NOMO-1 treated with dmso at 0.1 percent for 144 hours (cell line): Measurements from ENCODE around the gene MON1A.
A peak's percentile ranks its signal among the peaks of the same experiment; 100 is the strongest.
"Not testable (repeated sequence)": the region's sequence is repeated elsewhere in the genome, so short reads cannot be mapped to it uniquely, and the experiment has no call there.

Source experiments
- DNase-seq: peaks from one replicate; lab custom pipeline; 2025; ENCODE audit not compliant: unreplicated experiment; lab: John Stamatoyannopoulos, UW

Gene MON1A

DNA sequence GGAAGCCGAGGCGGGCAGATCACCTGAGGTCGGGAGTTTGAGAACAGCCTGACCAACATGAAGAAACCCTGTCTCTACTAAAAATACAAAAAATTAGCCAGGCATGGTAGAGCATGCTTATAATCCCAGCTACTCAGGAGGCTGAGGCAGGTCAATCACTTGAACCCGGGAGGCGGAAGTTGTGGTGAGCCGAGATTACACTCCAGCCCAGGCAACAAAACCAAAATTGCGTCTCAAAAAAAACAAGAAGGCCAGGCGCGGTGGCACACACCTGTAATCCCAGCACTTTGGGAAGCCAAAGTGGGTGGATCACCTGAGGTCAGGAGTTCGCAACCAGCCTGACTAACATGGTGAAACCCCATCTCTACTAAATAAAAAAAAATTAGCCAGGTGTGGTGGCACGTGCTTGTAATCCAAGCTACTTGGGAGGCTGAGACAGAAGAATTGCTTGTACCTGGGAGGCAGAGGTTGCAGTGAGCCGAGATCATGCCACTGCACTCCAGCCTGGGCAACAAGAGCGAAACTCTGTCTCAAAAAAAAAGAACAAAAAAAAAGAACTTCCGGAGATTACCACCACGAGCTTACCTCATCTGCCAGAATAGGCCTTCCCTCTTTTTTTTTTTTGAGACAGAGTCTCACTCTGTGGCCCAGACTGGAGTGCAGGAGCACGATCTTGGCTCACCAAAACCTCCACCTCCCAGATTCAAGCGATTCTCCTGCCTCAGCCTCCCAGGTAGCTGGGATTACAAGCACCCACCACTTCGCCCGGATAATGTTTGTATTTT lies 11.6 kb downstream of the MON1A start:
- DNase-seq, result peak; percentile 71

DNA sequence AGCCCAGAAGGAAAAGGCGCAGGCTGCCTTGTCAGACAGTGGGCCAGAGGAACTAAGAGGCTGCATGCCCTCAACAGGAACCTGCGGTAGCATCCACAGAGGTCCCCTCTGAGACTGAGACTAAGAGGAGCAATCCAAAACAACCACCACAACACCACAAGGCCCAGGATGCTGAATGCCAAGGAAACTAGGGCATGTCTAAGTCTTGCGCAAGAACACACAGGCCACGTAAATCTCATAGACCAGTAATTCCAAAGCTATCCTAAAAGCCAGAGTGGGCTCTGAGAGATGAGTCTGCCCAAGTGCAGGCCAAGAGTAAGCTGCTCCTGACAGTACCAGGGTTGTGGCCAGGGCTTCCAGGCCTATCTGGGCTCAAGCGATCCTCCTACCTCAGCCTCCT lies 12.9 kb downstream of the MON1A start:
- no peak for DNase-seq

DNA sequence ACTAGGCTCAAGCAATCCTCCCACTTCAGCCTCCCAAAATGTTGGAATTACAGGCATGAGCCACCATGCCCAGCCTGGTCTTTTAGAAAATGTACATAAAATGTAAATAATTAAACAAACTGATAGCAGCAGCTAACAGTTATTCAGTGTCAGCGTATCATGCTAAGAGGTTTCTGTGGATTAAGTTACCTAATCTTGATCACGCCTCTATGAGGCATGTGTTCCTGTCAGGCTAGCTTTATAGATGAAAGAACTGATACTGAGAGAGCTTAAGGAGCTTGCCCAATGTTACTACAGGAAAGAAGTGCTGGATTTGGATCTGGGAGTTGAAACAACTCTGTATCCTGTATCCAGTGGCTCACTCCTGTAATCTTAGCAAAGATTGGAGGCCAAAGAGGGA lies 14.7 kb downstream of the MON1A start:
- DNase-seq, result no peak

DNA sequence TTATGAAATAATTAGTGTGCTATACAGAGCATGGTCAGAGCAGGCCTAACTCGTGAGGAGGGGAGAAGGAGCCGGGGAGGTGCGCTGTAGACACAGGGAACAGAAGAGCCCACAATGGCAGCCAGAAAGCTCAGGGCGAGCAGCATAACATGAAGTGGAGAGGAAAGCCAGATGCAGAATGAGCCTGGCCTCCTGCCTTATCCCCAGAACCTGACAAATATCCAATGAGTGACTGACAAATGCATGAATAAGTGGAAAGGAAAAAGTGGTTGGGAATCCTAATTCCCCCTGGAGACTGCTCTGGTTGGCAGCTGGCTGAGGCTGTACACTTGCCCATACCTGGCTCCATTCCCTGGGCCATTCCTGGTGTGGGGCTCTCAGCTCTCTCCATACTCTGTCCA lies 16.7 kb downstream of the MON1A start:
- no peak for DNase-seq

DNA sequence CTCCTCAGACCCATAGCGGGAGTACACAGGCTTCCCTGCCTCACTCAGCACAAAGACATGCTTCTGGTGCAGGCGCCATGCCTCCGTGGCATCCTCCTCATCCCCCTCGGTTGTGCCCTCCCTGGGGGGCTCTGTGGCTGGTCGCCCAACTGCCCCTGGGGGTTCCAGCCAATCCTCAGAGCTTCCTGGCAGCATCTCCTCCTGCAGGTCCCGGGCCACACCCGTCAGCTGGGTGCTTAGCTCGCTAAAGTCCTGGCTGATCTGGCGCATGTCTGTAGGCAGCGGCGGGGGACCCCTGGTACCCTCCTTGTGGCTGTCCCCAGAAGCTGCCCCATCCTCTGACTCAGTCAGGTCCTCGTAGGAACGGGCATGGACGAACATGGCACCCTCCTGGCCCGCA lies 18.0 kb downstream of the MON1A start:
- DNase-seq, result no peak

DNA sequence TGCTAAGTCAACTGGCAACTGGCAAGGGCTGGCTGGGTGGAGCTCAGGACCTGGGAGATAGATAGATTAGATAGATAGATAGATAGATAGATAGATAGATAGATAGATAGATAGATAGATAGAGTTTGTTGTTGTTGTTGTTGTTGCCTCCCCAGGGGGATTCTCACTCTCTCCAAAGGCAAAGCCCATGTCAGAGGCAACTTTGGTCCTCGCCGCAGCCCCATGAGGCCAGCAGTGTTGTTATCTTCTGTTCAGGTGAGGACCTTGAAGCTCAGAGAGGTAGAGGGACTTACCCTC lies 18.5 kb downstream of the MON1A start:
- DNase-seq, result no peak

DNA sequence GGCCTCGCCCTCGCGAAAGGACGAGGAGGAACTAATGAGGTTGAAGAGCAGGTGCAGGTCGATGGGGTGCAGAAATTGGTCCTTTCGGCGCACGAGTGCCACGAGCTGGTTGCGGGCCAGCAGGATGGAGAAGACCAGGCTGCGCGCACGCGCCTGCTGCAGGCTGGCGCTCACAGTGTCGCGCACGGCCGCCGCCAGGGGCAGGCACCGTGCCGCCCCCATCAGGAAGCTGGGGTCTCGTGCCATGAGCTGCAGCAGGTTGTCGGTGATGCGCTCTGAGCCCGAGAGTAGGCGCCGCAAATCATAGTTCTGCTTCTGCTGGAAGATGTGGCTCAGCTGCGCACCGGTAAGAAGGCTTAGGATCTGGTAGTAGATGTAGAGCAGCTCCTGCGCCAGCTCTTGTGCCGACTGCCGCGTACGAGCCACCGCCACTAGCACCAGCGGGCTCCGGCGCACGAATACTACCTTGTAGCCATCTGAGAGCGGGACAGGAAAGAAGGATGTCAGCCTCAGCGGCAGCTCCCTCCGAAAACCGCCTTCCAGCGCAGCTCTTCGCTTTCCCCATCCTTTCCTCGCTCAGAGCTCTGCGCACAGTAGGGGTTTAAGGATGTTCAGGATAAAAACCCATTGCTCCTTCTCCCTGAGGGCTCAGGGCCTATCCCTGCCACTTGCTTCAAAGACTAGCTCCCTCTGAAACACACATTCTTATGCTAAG lies 19.0 kb downstream of the MON1A start:
- DNase-seq, result no peak

DNA sequence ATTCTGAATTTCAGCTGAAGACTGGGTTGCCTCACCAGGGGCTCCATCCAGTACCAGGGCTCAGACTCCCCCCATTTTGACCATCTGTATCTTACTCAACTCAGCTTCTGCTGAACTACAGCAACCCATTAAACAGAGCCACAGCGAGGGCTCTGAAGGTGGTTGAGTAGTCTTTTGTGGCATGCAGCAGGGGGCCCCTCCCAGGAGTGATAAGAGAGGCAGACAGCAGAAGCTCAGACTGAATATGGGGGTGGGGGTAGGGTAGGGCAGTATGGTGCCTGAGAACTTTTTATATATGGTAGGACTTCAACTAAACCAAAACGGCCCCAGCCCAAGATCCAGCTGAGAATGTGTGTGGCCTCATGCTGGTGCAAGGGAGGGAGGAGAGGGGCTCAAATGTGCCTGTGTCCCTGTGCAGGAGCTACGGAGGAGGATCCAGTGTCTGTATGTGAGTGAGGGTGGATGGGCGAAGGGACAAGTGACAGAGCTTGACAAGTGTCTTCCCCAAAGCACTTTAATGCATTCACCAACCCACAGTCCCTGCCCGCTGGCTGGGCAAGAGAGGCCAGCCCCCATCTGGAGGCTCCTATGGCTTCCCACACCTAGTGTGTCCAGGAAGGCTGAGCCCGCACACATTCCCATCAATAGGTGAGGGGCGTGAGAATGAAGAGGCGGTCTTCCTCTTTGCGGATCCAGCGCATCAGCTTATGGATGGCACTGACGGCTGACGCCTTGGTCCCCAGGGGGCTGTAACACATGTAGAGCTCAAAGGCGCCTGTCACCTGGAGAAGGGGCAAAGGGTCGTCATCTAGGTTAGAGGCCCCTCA lies 21.0 kb downstream of the MON1A start:
- no peak for DNase-seq

DNA sequence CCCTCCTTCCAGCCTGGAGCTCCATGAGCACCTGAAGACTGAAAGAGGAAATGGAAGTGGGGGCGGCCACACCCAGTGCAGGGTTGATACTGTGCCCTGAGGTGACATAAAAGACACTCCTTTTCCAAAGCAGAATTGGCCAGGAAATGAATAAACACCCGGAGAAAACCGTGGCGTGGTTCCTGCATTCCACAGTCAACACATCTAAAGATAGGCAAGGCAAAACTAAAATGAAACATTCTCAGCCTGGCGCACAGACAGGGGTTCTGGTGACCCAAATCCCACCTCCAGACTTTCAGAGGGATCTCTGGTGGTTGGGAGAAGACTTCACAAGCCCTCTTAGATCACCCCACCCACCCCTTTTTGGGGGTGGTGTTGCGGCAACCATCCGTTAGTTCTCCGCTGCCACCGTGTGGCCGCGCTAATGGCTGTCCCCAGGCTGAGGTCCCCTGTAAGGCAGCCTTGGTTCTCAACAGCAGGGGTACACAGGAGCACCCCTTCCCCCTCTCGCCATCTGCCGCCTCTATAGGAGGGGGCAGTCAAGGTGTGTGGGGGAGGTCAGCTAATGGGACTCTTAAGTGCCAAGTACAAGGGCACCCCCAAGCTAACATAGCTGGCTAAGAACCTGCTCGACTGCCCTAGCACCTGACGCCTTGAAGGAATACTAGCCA lies 23.4 kb downstream of the MON1A start:
- no peak for DNase-seq

DNA sequence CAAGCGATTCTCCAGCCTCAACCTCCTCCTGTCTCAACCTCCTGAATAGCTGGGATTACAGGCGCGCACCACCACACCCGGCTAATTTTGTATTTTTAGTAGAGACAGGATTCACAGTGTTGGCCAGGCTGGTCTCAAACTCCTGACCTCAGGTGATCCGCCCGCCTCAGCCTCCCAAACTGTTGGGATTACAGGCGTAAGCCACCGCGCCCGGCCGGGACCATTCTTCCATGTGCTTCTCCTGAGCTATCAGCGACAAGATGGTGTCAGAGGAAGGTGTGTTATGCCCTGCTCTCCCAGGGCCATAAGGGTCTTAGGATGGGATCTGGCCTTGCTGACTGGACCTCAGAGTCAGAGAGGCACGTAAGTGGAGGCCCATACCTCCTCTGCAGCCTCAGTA lies 25.2 kb downstream of the MON1A start:
- not testable (repeated sequence) for DNase-seq

DNA sequence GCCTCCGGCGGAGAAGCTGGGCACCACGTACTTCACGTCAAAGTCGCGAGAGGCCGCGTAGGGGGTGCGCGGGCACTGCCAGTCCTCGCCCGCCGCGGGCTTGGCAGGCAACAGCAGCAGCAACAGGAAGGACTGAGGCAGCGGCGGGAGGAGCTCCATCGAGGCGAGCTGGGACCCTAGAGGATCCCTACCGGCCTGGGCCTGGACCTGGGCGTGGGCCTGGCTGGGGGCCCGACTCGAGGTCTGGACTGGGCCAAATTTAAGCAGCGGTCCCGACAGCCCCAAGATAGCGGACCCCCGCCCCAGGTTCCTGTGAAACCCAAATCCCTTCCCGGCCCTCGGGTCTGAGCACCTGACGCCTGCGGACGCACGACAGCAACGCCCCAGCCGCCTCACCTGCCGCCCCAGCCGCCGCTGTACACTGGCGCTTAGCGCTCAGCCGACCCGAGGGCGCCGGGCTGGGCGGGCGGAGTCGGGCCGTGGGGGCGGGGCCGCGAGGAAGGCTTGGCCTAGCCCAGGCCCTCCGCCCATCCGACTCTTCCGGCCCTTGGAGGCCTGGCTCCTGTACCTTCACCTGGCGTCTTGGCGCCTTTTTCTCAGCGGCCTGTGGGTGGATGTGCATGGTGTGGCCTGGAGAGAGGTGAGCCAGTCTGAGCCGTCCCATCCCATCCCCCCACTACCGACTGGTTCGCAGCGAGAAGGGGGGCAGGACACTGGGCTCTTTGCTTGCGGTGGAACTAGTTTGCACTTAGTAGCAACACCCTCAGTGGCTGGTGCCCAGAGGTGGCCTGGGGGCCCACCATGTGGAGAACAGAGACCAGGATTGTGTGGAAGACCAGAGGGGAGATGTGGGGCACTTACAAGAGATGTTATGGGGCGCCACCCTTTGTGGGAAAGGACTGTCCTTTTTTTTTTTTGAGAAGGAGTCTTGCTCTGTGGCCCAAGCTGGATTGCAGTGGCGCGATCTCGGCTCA lies 25.9 kb downstream of the MON1A start, which contains the start of gene MST1R:
TSS of gene MST1R (minus strand) at position 423 of the 974 bp plus-strand sequence. CDS start at position 159, 264 bp downstream.
- peak; percentile 65 for DNase-seq

DNA sequence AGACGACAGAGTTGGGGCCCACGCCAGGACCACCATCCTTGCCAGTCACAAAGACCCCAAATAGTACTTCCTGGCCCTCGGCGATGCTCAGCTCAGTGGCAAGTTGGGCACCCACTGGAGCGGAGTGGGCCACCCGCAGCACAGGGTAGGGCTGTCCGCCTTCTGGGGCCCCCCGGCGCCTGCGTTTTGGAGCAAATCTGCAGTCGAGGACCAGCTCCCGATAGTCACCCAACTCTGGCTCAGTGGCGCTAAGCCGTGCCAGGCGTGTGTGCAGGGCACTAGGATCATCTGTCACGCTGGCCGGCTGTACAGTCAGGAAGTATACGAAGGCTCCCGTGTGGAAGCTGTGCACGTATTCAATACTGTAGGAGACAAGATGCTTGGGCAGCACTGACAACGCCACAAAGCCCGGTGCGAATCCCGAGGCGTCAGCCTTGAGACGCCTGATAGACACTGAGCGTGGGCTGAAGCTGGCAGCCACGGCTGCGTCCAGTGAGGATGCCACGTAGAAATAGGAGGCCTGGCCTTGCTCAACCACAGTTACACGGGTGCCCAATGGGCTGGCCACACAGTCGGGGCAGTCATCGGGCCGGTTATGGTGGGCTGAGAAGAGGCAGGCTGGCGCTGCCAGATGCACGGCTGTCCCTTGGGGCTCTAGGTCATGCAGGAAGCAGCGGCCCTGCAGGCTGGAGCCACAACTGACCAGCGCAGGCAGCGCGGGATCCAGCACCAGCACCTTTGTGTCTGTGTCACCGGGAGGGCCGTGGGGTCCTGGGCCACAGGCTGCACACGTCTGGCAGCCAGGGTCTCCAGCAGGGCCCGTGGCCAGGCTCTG lies 26.9 kb downstream of the MON1A start:
- no peak for DNase-seq

DNA sequence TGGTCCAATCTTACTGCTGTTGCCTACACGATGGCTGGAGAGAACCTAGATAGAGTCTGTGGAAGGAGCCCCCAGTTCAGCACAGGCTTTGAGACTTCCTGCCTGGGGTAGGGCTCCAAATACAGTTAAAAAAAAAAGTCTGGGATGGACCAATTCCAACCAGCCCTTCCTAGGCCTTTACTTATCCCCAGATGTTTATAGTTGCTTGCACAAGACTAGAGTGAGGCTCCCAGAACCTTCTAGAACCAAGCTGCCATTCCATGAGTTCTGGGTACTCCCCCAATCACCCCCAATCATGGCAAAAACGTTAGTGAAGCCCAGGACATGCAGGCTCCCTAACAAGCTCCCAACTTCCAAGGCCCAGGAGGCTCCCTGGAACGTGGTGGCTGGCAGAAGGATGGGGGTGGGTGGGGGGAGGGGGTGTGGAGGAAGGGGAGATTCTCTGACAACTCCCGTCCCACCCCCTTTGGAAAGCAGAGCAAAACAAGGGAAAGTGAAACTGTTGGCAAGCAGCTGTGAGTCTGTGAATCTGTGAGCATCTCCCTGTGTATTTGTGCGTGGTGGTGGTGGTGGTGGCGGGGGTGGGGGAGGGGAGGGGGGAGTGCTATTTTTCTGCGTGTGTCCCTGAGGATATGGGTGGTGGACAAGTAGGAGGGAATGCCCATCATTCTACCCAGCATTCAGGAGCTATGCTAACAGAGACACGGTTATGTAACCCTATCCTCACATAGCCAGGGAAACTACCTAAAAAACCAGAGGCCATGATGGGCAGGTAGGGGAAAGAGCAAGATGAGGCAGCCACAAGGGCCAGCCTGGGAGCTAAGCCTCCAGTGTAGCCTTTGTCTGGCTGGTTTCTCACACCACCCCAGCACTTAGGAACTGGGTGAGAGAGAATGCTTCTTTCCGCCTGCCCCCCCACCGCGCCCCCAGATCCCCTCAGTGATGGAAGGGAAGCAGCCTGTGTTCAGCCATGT lies 28.0 kb downstream of the MON1A start:
- no peak for DNase-seq

DNA sequence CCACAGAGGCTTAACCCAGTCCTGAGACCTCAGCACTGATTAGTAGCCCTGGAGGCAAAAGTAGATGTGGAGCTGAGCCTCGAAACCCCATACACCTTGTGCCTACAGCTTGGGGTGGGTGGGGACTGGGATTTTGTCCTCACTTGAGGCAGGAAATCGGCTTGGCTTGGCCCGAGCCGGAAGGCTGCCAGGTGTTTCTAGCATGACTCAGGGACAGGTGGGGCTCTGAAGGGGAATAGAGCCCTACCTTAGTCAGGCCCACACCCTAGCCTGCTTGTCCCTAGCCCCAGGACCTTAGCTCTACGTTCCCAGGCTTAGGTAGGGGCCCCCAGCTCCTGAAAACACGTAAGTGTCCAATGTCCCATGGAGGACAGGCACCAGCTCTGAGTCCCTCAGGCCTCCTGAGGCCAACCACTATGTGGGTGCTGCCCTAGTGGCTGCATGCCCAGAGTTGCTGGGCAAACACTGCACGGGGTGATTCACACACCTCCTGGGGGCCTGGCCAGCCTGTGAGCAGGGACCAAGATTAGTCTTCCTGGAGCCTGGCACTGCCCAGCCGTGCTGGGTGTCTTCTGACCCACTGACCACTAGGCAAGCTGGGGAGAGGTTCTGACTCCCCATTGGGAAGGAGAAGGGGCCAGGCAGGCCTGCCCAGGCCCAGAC lies 29.0 kb downstream of the MON1A start:
- DNase-seq, result no peak

DNA sequence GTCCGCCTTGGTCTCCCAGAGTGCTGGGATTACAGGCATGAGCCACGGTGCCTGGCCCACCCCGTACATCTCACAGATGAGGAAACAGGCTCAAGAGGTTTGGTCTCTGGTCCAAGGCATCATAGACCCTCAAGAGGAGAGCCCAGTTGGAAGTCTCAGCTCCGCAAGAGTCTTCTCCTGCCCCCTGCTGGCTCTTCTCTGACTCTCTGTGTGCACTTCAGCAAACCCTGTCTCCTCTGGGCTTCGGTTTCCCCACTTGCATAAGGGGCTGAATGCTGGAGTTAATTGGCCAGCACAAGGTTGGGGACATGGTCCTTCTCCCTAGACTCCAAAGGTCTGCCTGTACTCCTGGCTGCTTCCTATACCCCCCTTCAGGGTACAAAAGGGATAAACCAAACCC lies 29.8 kb downstream of the MON1A start:
- no peak for DNase-seq

DNA sequence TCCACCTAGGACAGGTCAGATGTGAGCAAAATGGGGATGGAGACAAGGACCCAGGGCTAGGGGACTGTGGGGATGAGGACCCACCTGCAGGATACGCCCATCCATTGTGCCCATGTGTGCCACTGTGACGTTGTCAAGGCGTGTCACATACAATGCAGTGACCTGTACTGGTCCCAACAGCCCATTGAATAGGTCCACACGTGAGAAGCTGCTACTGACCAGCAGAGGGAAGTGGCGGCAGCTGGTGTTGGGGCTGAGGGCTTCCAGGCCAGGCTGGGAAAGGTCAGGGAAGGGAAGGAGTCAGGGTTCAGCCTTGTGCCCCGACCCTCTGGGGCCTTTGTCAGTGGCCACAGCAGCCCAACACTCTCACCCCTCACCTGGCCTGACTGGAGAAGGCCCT lies 30.6 kb downstream of the MON1A start:
- DNase-seq, result no peak

DNA sequence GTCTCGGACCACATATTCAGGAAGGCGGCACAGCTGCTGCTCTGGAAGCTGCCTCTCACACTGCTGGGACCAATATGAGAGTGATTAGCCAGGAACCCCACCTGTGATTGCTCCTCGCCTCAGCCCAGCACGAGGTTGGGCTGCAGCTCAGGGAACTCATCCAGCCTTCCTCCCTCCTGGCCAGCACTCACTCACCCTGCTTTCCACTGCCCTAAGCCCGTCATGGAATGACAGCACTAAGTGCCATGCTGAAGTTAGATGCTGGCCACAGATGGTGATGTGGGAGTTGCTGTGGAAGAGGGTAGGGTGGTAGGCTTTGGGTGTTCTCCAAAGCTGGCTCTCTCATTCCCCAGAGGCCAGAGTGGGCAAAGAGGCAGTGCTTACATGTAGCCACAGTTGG lies 33.3 kb downstream of the MON1A start:
- no peak for DNase-seq

DNA sequence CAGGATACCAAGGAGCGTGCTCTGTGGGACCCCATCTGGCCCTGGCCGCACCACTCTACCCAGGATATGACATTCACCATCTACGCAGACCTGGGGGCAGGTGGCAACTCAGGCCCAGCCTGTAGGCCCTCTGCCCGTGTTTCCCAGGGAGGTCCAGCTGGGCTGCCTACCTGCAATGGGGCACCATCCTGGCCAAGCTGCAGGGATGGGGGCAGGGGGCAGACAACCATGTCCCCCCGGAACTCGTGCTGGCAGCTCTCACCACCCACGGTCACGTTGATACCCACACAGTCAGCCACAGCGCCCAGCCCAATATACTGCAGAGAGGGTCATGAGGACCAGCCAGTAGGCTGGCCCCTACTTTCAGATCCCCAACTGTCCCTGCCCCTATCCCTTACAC lies 33.8 kb downstream of the MON1A start:
- DNase-seq, result no peak
